ENCODE results near the gene MRPL20. TPM values are rescaled to one million over a fixed set of nuclear protein-coding genes. Genes with fewer than 3 reads are reported as not detected.

MRPL20 gene
- total and polyA plus RNA-seq, 8 donors, result 53.9 to 187 (median 111) TPM

DNA sequence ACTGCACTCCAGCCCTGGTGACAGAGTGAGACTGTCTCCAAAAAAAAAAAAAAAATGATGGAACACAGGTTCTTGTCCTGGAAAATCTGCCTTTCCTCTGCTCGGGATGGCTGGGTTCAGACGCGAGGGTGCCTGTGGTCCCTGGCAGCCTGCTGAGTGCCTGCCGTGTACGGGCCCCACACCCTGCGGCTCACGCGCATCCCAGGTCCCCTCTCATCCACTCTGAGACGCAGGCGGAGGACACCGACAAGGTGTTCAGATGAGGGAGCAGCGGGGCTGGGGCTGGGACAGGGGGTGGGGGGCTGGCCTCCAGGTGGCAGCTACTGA is 18.3 kb upstream of the MRPL20 start:
- peaks cover 20 to 47% (median 36%) of the 10 kb centered on the region in 4 donors for H3K4me1 ChIP-seq
- 72 to 86% (median 85%) methylated on average over 6 to 12 of the region's 12 CpGs for WGBS, 5 donors
- no peak overlapping the region for H3K27ac ChIP-seq
- H3K36me3 ChIP-seq, result no peaks in the 10 kb centered on the region
- TF ChIP-seq POLR2A (IDR thresholded peaks at IDR 0.05), result no peak
- TF ChIP-seq EP300 (IDR thresholded peaks at IDR 0.05), result no peak
- TF ChIP-seq, protein P1, sequence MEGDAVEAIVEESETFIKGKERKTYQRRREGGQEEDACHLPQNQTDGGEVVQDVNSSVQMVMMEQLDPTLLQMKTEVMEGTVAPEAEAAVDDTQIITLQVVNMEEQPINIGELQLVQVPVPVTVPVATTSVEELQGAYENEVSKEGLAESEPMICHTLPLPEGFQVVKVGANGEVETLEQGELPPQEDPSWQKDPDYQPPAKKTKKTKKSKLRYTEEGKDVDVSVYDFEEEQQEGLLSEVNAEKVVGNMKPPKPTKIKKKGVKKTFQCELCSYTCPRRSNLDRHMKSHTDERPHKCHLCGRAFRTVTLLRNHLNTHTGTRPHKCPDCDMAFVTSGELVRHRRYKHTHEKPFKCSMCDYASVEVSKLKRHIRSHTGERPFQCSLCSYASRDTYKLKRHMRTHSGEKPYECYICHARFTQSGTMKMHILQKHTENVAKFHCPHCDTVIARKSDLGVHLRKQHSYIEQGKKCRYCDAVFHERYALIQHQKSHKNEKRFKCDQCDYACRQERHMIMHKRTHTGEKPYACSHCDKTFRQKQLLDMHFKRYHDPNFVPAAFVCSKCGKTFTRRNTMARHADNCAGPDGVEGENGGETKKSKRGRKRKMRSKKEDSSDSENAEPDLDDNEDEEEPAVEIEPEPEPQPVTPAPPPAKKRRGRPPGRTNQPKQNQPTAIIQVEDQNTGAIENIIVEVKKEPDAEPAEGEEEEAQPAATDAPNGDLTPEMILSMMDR (IDR thresholded peaks at IDR 0.05), result no peak
- TF ChIP-seq POLR2AphosphoS5 (IDR thresholded peaks at IDR 0.05), result no peak
- H3K27me3 ChIP-seq, result peaks cover 0 to 40% (median 4%) of the 10 kb centered on the region in 3 donors
- H3K9me3 ChIP-seq, result no peaks in the 10 kb centered on the region
- no peak for DNase-seq
- no peak overlapping the region for H3K4me3 ChIP-seq
- intact Hi-C loops (cut with DNase I; ENCODE audit: low total_unique reads), result no loop called here

DNA sequence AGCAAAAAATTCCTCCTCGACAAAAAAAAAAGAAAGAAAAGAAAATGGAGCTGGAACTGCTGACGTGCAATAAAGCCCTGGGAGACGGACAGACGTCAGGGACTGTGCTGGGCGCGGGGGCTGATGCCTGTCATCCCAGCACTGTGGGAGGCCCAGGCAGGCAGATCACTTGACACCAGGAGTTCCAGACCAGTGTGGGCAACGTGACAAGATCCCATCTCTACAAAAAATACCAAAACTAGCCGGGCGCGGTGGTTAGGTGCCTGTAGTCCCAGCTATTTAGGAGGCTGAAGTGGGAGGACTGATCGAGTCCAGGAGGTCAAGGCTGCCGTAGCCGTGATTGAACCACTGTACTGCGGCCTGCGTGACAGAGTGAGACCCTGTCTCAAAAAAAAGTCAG is 17.6 kb upstream of the MRPL20 start:
- Histone ChIP-seq H3K4me3 (no peak overlapping the region), H3K27ac (no peak overlapping the region), H3K36me3 (no peaks in the 10 kb centered on the region), H3K4me1 (peaks cover 16 to 43% (median 33%) of the 10 kb centered on the region in 4 donors), H3K9me3 (no peaks in the 10 kb centered on the region), H3K27me3 (peaks cover 0 to 42% (median 4%) of the 10 kb centered on the region in 3 donors)
- TF ChIP-seq POLR2A (IDR thresholded peaks at IDR 0.05), result no peak
- intact Hi-C loops (cut with DNase I; ENCODE audit: low total_unique reads), result no loop called here
- DNase-seq, result no peak
- WGBS, 5 donors, result 78 to 93% (median 84%) methylated on average over 15 of the region's 15 CpGs

DNA sequence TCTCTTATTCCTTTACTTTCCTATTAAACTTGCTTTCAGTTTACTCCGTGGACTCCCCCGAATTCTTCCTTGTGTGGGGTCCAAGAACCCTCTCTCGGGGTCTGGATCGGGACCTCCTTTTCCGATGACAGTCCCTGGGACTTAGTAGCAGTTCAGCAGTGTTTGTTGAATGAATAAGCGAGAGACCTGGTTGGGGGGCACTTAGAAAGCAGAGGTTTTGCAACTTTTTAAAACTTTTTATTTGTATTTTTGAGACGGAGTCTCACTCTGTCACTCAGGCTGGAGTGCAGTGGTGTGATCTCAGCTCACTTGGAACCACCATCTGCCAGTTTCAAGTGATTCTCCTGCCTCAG is 16.1 kb upstream of the MRPL20 start:
- no peak for DNase-seq
- Histone ChIP-seq H3K27ac (peak overlapping the region in 1 of 5 donors; percentile 24), H3K27me3 (peaks cover 0 to 40% (median 4%) of the 10 kb centered on the region in 3 donors), H3K36me3 (no peaks in the 10 kb centered on the region), H3K4me1 (peaks cover 15 to 49% (median 41%) of the 10 kb centered on the region in 4 donors), H3K9me3 (no peaks in the 10 kb centered on the region), H3K4me3 (no peak overlapping the region)
- intact Hi-C loops (cut with DNase I; ENCODE audit: low total_unique reads), result no loop called here
- TF ChIP-seq, protein P1 (IDR thresholded peaks at IDR 0.05), result no peak
- TF ChIP-seq POLR2AphosphoS5 (IDR thresholded peaks at IDR 0.05) (no peak), POLR2A (IDR thresholded peaks at IDR 0.05) (no peak)
- WGBS, 5 donors, result 76 to 93% (median 88%) methylated on average over 7 of the region's 7 CpGs

DNA sequence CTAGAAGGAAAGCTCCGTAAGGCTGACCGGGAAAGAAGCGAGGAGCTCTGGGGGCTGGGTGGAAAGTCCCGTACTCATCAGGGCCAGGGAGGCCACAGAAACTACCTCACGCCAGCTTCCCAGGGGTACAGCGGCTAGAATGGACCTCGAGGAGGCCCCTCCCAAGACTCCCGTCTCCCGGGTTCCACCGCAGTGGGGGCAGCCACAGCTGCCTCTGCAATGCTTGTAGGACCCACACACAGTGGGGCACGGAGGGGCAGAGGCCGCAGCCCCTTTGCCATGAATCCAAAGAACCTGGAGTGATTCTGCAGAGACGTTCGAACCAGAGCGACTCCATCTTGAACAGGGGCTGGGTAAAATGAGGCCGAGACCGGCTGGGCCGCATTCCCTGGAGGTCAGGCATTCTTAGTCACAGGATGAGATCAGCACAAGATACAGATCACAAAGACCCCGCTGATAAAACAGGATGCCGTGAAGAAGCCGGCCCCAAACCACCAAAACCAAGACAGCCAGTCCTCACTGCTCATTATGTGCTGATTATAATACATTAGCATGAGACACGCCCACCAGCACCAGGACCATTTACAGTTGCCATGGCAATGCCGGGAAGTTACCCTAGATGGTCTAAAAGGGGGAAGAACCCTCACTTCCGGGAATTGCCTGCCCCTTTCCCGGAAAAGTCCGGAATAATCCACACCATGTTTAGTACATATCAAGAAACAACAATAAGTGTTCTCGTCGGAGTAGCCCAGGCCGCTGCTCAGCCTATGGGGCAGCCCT is 15.6 kb upstream of the MRPL20 start:
- no peak overlapping the region for H3K4me3 ChIP-seq
- peak overlapping the region in 3 of 5 donors; percentile 15 to 80 (median 29) for H3K27ac ChIP-seq
- peaks cover 15 to 53% (median 43%) of the 10 kb centered on the region in 4 donors for H3K4me1 ChIP-seq
- WGBS, 5 donors, result 63 to 73% (median 72%) methylated on average over 23 to 29 of the region's 29 CpGs
- H3K9me3 ChIP-seq, result no peaks in the 10 kb centered on the region
- no peaks in the 10 kb centered on the region for H3K36me3 ChIP-seq
- peaks cover 0 to 36% (median 4%) of the 10 kb centered on the region in 3 donors for H3K27me3 ChIP-seq
- intact Hi-C loops (cut with DNase I; ENCODE audit: low total_unique reads), result no loop called here
- DNase-seq, result peak in 1 of 2 donors; percentile 37
- TF ChIP-seq POLR2A (IDR thresholded peaks at IDR 0.05), result no peak
- no peak for TF ChIP-seq EP300 (IDR thresholded peaks at IDR 0.05)

DNA sequence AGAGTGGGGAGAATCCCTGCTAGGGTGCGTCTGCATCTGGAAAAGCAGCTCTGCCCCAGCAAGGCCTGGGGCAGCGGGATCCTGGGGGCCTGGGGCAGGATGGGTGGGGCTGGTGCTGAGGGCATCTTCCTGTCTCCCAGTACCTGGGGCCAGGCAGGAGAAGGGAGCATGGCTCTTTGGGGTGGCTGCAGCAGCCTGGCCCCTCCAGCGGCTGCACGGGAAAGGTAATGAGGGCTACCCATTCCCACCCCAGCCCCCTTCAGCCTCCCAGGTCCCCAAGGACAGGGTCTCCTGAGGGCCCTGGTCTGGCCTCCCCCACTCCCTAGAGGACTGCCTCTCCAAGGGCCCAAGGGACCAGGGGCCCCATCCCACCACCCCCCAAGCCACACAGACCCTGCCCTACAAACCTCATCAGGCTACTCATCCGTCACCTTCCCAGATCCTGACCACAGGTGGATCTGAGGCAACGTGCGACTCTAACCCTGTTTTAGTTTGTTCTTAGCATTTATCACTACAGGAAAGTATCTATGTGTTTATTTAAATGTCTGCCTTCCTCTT is 14.9 kb upstream of the MRPL20 start:
- no peaks in the 10 kb centered on the region for H3K9me3 ChIP-seq
- H3K27me3 ChIP-seq, result peaks cover 0 to 29% (median 4%) of the 10 kb centered on the region in 3 donors
- intact Hi-C loops (cut with DNase I; ENCODE audit: low total_unique reads), result no loop called here
- H3K4me3 ChIP-seq, result no peak overlapping the region
- H3K36me3 ChIP-seq, result no peaks in the 10 kb centered on the region
- H3K27ac ChIP-seq, result peak overlapping the region in 4 of 5 donors; percentile 15 to 87 (median 68)
- WGBS, 5 donors, result 79 to 89% (median 86%) methylated on average over 4 to 7 of the region's 7 CpGs
- TF ChIP-seq EP300 (IDR thresholded peaks at IDR 0.05) (no peak), POLR2A (IDR thresholded peaks at IDR 0.05) (no peak), POLR2AphosphoS5 (IDR thresholded peaks at IDR 0.05) (no peak)
- TF ChIP-seq, protein P1 (IDR thresholded peaks at IDR 0.05), result no peak
- H3K4me1 ChIP-seq, result peaks cover 15 to 51% (median 38%) of the 10 kb centered on the region in 4 donors
- DNase-seq, result no peak
